ENCODE measurements around the gene PPP4R3A. TPM values are rescaled to one million over a fixed set of nuclear protein-coding genes. Genes with fewer than 3 reads are reported as not detected.

PPP4R3A gene
- total and polyA plus RNA-seq, 12 donors, result 28.1 to 69.2 (median 52.6) TPM

GRCh38 chr14:91415794-91416743, 94.0 kb downstream of the PPP4R3A start:
- Histone ChIP-seq H3K4me3 (peak overlapping the region in 1 of 4 donors; percentile 81), H3K4me1 (replicated peaks in 1 of 2) (peaks cover 8 to 18% of the 10 kb centered on the region in 2 donors), H3K27me3 (no peaks in the 10 kb centered on the region), H3K9me3 (replicated peaks in 1 of 3) (no peaks in the 10 kb centered on the region), H3K36me3 (replicated peaks in 1 of 2) (no peaks in the 10 kb centered on the region), H3K27ac (peak overlapping the region in 1 of 5 donors; percentile 11)
- DNase-seq, result no peak
- TF ChIP-seq CTCF (IDR thresholded peaks at IDR 0.05), result no peak
- TF ChIP-seq POLR2A (IDR thresholded peaks at IDR 0.05), result no peak
- 67 to 73% (median 69%) methylated on average over 18 of the region's 18 CpGs for WGBS, 4 donors
- intact Hi-C loops (cut with DNase I), result loop anchor here in 1 of 2 donors (5.0 kb wide), 1 partner anchor 94 kb away; no protein-coding TSS in a partner anchor

- Histone ChIP-seq H3K4me3 (no peak overlapping the region), H3K9me3 (replicated peaks in 1 of 3) (no peaks in the 10 kb centered on the region), H3K36me3 (replicated peaks in 1 of 2) (no peaks in the 10 kb centered on the region), H3K27ac (no peak overlapping the region), H3K4me1 (replicated peaks in 1 of 2) (peaks cover 8 to 18% of the 10 kb centered on the region in 2 donors), H3K27me3 (no peaks in the 10 kb centered on the region)
- no peak for DNase-seq
- intact Hi-C loops (cut with DNase I), result no loop called here
- WGBS, 4 donors, result 90 to 97% (median 92%) methylated on average over 3 of the region's 3 CpGs
- TF ChIP-seq CTCF (IDR thresholded peaks at IDR 0.05) (no peak), POLR2A (IDR thresholded peaks at IDR 0.05) (no peak)
These were observed 95.7 kb downstream of the PPP4R3A start for GRCh38 chr14:91414475-91414833.

GRCh38 chr14:91413547-91414474, 96.3 kb downstream of the PPP4R3A start:
- intact Hi-C loops (cut with DNase I), result no loop called here
- H3K36me3 ChIP-seq (replicated peaks in 1 of 2), result no peaks in the 10 kb centered on the region
- 80 to 89% (median 87%) methylated on average over 11 of the region's 11 CpGs for WGBS, 4 donors
- no peak overlapping the region for H3K27ac ChIP-seq
- TF ChIP-seq CTCF (IDR thresholded peaks at IDR 0.05) (no peak), POLR2A (IDR thresholded peaks at IDR 0.05) (no peak)
- DNase-seq, result no peak
- H3K4me3 ChIP-seq, result no peak overlapping the region
- no peaks in the 10 kb centered on the region for H3K9me3 ChIP-seq (replicated peaks in 1 of 3)
- peaks cover 8 to 15% of the 10 kb centered on the region in 2 donors for H3K4me1 ChIP-seq (replicated peaks in 1 of 2)
- H3K27me3 ChIP-seq, result no peaks in the 10 kb centered on the region

- Histone ChIP-seq H3K4me3 (no peak overlapping the region), H3K4me1 (replicated peaks in 1 of 2) (peaks cover 0 to 7% of the 10 kb centered on the region in 2 donors), H3K27me3 (no peaks in the 10 kb centered on the region), H3K36me3 (replicated peaks in 1 of 2) (no peaks in the 10 kb centered on the region), H3K27ac (no peak overlapping the region), H3K9me3 (replicated peaks in 1 of 3) (no peaks in the 10 kb centered on the region)
- no peak for DNase-seq
- WGBS, 4 donors, result 87 to 92% (median 88%) methylated on average over 5 of the region's 5 CpGs
- intact Hi-C loops (cut with DNase I), result no loop called here
- TF ChIP-seq CTCF (IDR thresholded peaks at IDR 0.05) (no peak), POLR2A (IDR thresholded peaks at IDR 0.05) (no peak)
These were observed 97.2 kb downstream of the PPP4R3A start for GRCh38 chr14:91412939-91413338.

All from adrenal gland (tissue), 12 donors.